Measurements from ENCODE around the gene TXNDC11.

DNA sequence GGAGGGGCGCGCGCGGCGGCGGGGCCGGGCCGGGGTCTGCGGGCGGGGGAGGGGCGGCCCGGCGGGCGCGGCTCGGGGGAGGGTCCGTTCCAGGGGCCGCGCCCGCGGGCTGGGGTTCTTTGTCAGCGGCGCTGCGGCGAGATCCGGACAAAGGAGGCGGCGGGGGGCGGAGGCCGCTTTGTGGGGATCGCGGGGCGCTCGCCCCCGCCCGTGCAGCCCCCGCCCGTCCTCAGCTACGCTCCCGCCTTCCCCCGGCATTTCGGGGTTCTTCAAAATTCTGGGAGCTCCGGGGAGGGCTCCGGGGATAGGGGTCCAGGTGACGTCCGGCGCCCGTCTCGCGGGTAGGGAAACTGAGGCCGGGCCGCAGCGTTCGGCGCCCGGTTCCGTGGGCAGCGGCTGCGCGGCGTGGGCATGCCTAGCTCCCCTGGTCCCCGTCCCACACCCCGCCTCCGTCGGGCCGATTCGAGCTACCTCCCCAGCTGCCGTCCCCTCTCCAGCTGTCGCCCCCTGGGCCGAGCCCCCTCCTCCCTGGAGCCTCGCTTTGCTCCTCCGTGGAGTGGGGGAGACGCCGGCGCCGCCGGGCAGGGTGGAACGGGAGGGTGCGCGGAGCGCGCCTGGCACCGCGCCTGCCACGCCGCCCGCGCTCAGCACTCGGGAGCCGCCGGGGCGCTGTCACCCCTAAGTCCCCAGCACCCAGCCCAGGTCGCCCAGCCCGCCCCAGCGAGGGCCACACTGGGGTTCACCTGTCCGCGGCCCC, 73.9 kb downstream of the TXNDC11 start:
- TF ChIP-seq CTCF (IDR thresholded peaks at IDR 0.05; ENCODE audit: extremely low read depth in 1 of 2, insufficient read depth in 1 of 2, low read depth in 1 of 2, low read length in 2 of 2) (no peak), POLR2A (IDR thresholded peaks at IDR 0.05; ENCODE audit: low read depth, low read length) (no peak), FOS (IDR thresholded peaks at IDR 0.05; ENCODE audit: borderline replicate concordance, insufficient read depth, low read length) (no peak), MYC (IDR thresholded peaks at IDR 0.05; ENCODE audit: low read depth, low read length) (no peak), POLR2AphosphoS5 (IDR thresholded peaks at IDR 0.05; ENCODE audit: insufficient read depth, low read depth, low read length) (no peak), JUN (IDR thresholded peaks at IDR 0.05; ENCODE audit: borderline replicate concordance, insufficient read depth, insufficient read length, low read depth) (no peak)
- TF ChIP-seq, protein P1, sequence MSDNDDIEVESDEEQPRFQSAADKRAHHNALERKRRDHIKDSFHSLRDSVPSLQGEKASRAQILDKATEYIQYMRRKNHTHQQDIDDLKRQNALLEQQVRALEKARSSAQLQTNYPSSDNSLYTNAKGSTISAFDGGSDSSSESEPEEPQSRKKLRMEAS (IDR thresholded peaks at IDR 0.05; ENCODE audit: insufficient read depth, insufficient read length), result no peak

Data from endothelial cell of umbilical vein (primary cell).